ENCODE data around the gene OR6J1.

Gene OR6J1

DNA sequence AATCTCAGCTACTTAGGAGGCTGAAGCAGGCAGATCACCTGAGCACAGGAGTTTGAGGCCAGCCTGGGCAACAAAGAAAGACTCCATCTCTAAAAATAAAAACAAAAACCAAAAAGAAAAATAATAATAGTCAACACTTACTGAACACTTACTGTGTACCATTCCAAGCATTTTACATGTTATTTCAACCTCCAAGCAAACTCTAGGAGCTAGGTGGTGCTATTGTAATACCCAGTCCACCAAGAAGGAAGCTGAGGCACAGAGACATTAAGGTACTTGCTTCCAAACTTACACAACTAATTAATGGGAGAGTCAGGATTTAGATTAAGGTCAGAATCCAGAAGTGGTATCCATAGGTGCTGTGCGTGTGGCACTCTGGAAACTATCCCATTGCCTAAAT lies 13.7 kb upstream of the OR6J1 start:
- no peaks in the 10 kb centered on the region for H3K9me2 ChIP-seq (replicated peaks; ENCODE audit: insufficient read depth, low read length)
- H3K4me2 ChIP-seq (ENCODE audit: low read depth, low read length): no peak overlapping the region
- no peaks in the 10 kb centered on the region for H3K36me3 ChIP-seq (replicated peaks; ENCODE audit: insufficient read depth, low read length)
- no peaks in the 10 kb centered on the region for H3F3A ChIP-seq (ENCODE audit: insufficient read depth, low read length)
- H3K4me3 ChIP-seq (ENCODE audit: low read length): no peak overlapping the region
- H3K79me2 ChIP-seq (ENCODE audit: low read length): no peaks in the 10 kb centered on the region
- H3K27me3 ChIP-seq (replicated peaks; ENCODE audit: insufficient read depth, low read length): no peaks in the 10 kb centered on the region
- TF ChIP-seq, protein P1, sequence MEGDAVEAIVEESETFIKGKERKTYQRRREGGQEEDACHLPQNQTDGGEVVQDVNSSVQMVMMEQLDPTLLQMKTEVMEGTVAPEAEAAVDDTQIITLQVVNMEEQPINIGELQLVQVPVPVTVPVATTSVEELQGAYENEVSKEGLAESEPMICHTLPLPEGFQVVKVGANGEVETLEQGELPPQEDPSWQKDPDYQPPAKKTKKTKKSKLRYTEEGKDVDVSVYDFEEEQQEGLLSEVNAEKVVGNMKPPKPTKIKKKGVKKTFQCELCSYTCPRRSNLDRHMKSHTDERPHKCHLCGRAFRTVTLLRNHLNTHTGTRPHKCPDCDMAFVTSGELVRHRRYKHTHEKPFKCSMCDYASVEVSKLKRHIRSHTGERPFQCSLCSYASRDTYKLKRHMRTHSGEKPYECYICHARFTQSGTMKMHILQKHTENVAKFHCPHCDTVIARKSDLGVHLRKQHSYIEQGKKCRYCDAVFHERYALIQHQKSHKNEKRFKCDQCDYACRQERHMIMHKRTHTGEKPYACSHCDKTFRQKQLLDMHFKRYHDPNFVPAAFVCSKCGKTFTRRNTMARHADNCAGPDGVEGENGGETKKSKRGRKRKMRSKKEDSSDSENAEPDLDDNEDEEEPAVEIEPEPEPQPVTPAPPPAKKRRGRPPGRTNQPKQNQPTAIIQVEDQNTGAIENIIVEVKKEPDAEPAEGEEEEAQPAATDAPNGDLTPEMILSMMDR (IDR thresholded peaks at IDR 0.05; ENCODE audit: low read length): peak; percentile 33; the same call in 1 of the 2 replicates
- no peak for TF ChIP-seq EZH2phosphoT487 (IDR thresholded peaks at IDR 0.05; ENCODE audit: low read length)
- H4K20me1 ChIP-seq (ENCODE audit: insufficient read depth, low read length): no peaks in the 10 kb centered on the region
- H3K4me1 ChIP-seq (ENCODE audit: low read length): no peaks in the 10 kb centered on the region
- H2AFZ ChIP-seq (ENCODE audit: low read length): no peak overlapping the region
- H3K9me3 ChIP-seq (replicated peaks; ENCODE audit: insufficient read depth, low read length): no peaks in the 10 kb centered on the region
- DNase-seq: peak; percentile 8
- no peak overlapping the region for H3K27ac ChIP-seq (ENCODE audit: low read length)
- no peak overlapping the region for H3K9ac ChIP-seq (ENCODE audit: low read length)

DNA sequence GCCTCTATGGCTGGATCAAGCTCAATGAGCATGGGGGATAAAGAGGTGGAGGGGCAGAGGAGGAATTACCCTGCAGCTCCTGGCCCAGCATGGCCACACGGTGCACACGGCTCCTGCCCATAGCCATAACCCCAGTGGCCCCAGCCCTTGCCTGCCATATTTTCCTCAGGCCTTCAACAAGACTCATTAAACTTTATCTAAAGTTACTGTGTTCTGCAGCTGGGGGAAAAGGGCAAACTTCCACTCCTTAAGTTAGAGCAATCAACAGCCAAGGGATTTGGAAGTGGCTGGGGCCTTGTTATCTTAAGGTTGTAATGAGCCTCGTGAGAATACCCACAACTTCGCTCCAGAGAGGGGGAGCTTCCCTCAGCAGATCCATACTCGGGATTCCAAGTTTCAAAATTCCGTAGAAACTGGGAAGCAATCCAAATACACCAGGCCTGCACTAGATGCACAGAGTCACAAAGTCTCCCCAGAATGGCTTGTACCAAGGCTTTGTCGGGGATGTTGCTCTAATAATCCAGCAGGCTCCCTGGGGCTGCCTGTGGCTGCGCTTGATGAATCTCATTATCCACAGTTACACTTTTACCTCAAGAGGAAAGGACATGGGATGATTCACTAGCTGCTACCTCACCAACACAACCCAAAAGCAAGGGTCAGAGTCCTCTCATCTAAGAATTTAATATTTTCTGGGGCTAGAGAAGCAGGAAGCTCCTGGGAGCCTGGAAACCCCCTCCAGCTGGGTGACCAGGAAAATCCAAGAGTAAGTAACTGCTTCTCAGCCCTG lies 13.0 kb upstream of the OR6J1 start:
- H3K9ac ChIP-seq (ENCODE audit: low read length): no peak overlapping the region
- H3K4me3 ChIP-seq (ENCODE audit: low read length): no peak overlapping the region
- TF ChIP-seq EZH2 (optimal IDR thresholded peaks at IDR 0.05; ENCODE audit: low read depth, low read length) (no peak), EZH2phosphoT487 (IDR thresholded peaks at IDR 0.05; ENCODE audit: low read length) (no peak)
- TF ChIP-seq, protein P1 (IDR thresholded peaks at IDR 0.05; ENCODE audit: low read length): no peak
- no peak overlapping the region for H2AFZ ChIP-seq (ENCODE audit: low read length)
- no peak for DNase-seq
- no peak overlapping the region for H3K4me2 ChIP-seq (ENCODE audit: low read depth, low read length)
- no peaks in the 10 kb centered on the region for H3K79me2 ChIP-seq (ENCODE audit: low read length)
- H3K27ac ChIP-seq (ENCODE audit: low read length): no peak overlapping the region
- H3K27me3 ChIP-seq (replicated peaks; ENCODE audit: insufficient read depth, low read length): no peaks in the 10 kb centered on the region
- no peaks in the 10 kb centered on the region for H3F3A ChIP-seq (ENCODE audit: insufficient read depth, low read length)
- H4K20me1 ChIP-seq (ENCODE audit: insufficient read depth, low read length): no peaks in the 10 kb centered on the region
- no peaks in the 10 kb centered on the region for H3K36me3 ChIP-seq (replicated peaks; ENCODE audit: insufficient read depth, low read length)
- H3K9me3 ChIP-seq (replicated peaks; ENCODE audit: insufficient read depth, low read length): no peaks in the 10 kb centered on the region
- H3K4me1 ChIP-seq (ENCODE audit: low read length): no peaks in the 10 kb centered on the region
- no peaks in the 10 kb centered on the region for H3K9me2 ChIP-seq (replicated peaks; ENCODE audit: insufficient read depth, low read length)

DNA sequence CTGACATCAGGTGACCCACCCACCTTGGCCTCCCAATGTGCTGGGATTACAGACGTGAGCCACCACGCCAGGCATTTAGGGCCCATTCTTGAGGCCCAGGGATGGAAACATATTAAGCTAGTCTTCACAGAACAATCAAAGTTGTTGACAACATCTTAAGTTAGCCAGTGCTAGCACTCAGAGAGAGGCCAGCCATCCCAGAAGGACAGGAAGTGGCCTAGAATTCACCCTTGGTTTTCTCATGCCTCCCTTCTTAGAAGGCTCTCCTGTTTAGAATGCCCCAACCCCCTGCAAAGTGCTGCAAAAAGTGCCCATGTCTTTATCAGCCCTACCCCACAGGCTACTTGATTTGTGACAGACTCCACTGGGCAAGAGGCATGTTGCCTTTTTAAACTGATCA lies 12.1 kb upstream of the OR6J1 start:
- Histone ChIP-seq H3K36me3 (replicated peaks; ENCODE audit: insufficient read depth, low read length) (no peaks in the 10 kb centered on the region), H3K79me2 (ENCODE audit: low read length) (no peaks in the 10 kb centered on the region), H3K27ac (ENCODE audit: low read length) (no peak overlapping the region), H3K4me1 (ENCODE audit: low read length) (0 out of 2 replicates have a peak, but pooled peaks cover 4% of the 10 kb centered on the region), H3K27me3 (replicated peaks; ENCODE audit: insufficient read depth, low read length) (no peaks in the 10 kb centered on the region), H4K20me1 (ENCODE audit: insufficient read depth, low read length) (no peaks in the 10 kb centered on the region), H3F3A (ENCODE audit: insufficient read depth, low read length) (no peaks in the 10 kb centered on the region), H3K9me3 (replicated peaks; ENCODE audit: insufficient read depth, low read length) (no peaks in the 10 kb centered on the region), H3K9me2 (replicated peaks; ENCODE audit: insufficient read depth, low read length) (no peaks in the 10 kb centered on the region), H2AFZ (ENCODE audit: low read length) (no peak overlapping the region), H3K9ac (ENCODE audit: low read length) (no peak overlapping the region), H3K4me2 (ENCODE audit: low read depth, low read length) (no peak overlapping the region), H3K4me3 (ENCODE audit: low read length) (no peak overlapping the region)
- TF ChIP-seq EZH2 (optimal IDR thresholded peaks at IDR 0.05; ENCODE audit: low read depth, low read length) (no peak), EZH2phosphoT487 (IDR thresholded peaks at IDR 0.05; ENCODE audit: low read length) (no peak)
- TF ChIP-seq, protein P1 (IDR thresholded peaks at IDR 0.05; ENCODE audit: low read length): no peak
- DNase-seq: no peak

All from MM.1S (cell line).